Common myeloid progenitor, CD34-positive (primary cell): ENCODE data around the gene ROR1.

Source experiments
- CTCF ChIA-PET: fragments of 350-600 bp; sonication (Branson Sonifier 250); formaldehyde crosslinking; loops from one replicate; lab custom pipeline; 2021; ENCODE audit warnings: antibody characterized with exemption; lab: Charles Lee
- POLR2A ChIA-PET: fragments of 350-600 bp; sonication (Branson Sonifier 250); formaldehyde crosslinking; loops from one replicate; lab custom pipeline; 2021; ENCODE audit warnings: antibody characterized with exemption; lab: Charles Lee
- DNase-seq, 3 donors: peaks; one replicate each; pipeline versions ENCODE4 v3.0.0 to v3.0.0-alpha.2; 2013
- H3K27ac ChIP-seq, 2 experiments: 1 replicate in 1 of 2; 2 replicates in 1 of 2; pipeline ENCODE4 v1.7.0; 2013; ENCODE audit warnings: inconsistent platforms in 2 of 2, low read length in 2 of 2, mild to moderate bottlenecking in 2 of 2, low read depth in 1 of 2, moderate library complexity in 1 of 2; ENCODE audit not compliant: severe bottlenecking in 2 of 2, insufficient read depth in 1 of 2, poor library complexity in 1 of 2
- H3K27me3 ChIP-seq, 5 experiments: replicated peaks in 2 of 5; 1 replicate in 3 of 5; 2 replicates in 2 of 5; pipeline versions ENCODE4 v1.6.1 to v1.7.0; 2013; ENCODE audit warnings: low read length in 4 of 5, mild to moderate bottlenecking in 2 of 5, moderate library complexity in 2 of 5, inconsistent platforms in 1 of 5; ENCODE audit not compliant: insufficient read depth in 5 of 5, control insufficient read depth in 4 of 5
- H3K36me3 ChIP-seq, 4 experiments: 1 replicate in 2 of 4; 2 replicates in 2 of 4; pipeline versions ENCODE4 v1.6.1 to v1.7.0; 2013; ENCODE audit warnings: low read length in 3 of 4, control low read depth in 1 of 4, mild to moderate bottlenecking in 1 of 4; ENCODE audit not compliant: control insufficient read depth in 4 of 4, insufficient read depth in 4 of 4
- H3K4me1 ChIP-seq, 4 experiments: 1 replicate in 3 of 4; 2 replicates in 1 of 4; pipeline versions ENCODE4 v1.6.1 to v1.7.1; 2013; ENCODE audit warnings: low read length in 3 of 4, mild to moderate bottlenecking in 3 of 4, control low read depth in 1 of 4, inconsistent platforms in 1 of 4, moderate library complexity in 1 of 4; ENCODE audit not compliant: control insufficient read depth in 4 of 4, insufficient read depth in 4 of 4; ENCODE audit errors: control extremely low read depth in 1 of 4
- H3K4me3 ChIP-seq, 7 experiments: 1 replicate in 4 of 7; 2 replicates in 3 of 7; pipeline versions ENCODE4 v1.5.1 to v1.7.0; 2013; ENCODE audit warnings: mild to moderate bottlenecking in 7 of 7, low read length in 6 of 7, moderate library complexity in 6 of 7, inconsistent platforms in 2 of 7, low read depth in 2 of 7, control low read depth in 1 of 7; ENCODE audit not compliant: insufficient read depth in 4 of 7, control insufficient read depth in 1 of 7; ENCODE audit errors: extremely low read depth in 1 of 7
- H3K9me3 ChIP-seq, 5 experiments: 1 replicate in 4 of 5; 2 replicates in 1 of 5; pipeline versions ENCODE4 v1.6.1 to v1.7.1; 2013; ENCODE audit warnings: low read length in 4 of 5, mild to moderate bottlenecking in 2 of 5, inconsistent platforms in 1 of 5, low read depth in 1 of 5, moderate library complexity in 1 of 5; ENCODE audit not compliant: control insufficient read depth in 4 of 5, insufficient read depth in 2 of 5; ENCODE audit errors: control extremely low read depth in 1 of 5
- WGBS: methylation state at CpG from one replicate; pipeline ENCODE4 v1.1.5; 2013; ENCODE audit not compliant: insufficient coverage; 5-methylcytosine and 5-hydroxymethylcytosine counted together

ROR1 gene

GRCh38 chr1:63863145-63863544 is 89.3 kb downstream of the ROR1 start:
- no peaks in the 10 kb centered on the region for H3K9me3 ChIP-seq
- H3K4me3 ChIP-seq = no peak overlapping the region
- ChIA-PET CTCF (no interaction called here), POLR2A (no interaction called here)
- WGBS = 100% methylated on average over 3 of the region's 3 CpGs
- no peak for DNase-seq
- no peaks in the 10 kb centered on the region for H3K36me3 ChIP-seq
- no peaks in the 10 kb centered on the region for H3K27me3 ChIP-seq
- H3K4me1 ChIP-seq = no peaks in the 10 kb centered on the region
- H3K27ac ChIP-seq = no peak overlapping the region

GRCh38 chr1:63864224-63864641 is 90.4 kb downstream of the ROR1 start:
- DNase-seq = no peak
- Histone ChIP-seq H3K9me3 (no peaks in the 10 kb centered on the region), H3K27ac (no peak overlapping the region), H3K27me3 (no peaks in the 10 kb centered on the region), H3K4me1 (no peaks in the 10 kb centered on the region), H3K4me3 (no peak overlapping the region), H3K36me3 (no peaks in the 10 kb centered on the region)
- ChIA-PET CTCF (no interaction called here), POLR2A (no interaction called here)
- WGBS = 100% methylated on average over 2 of the region's 4 CpGs

GRCh38 chr1:63865561-63865960 is 91.7 kb downstream of the ROR1 start:
- no peaks in the 10 kb centered on the region for H3K4me1 ChIP-seq
- H3K4me3 ChIP-seq = no peak overlapping the region
- CTCF ChIA-PET = interaction anchor here (1.2 kb wide), 1 partner anchor 31 kb away, joined by 3 read pairs; no protein-coding TSS in a partner anchor
- POLR2A ChIA-PET = no interaction called here
- no peaks in the 10 kb centered on the region for H3K36me3 ChIP-seq
- H3K27me3 ChIP-seq = no peaks in the 10 kb centered on the region
- DNase-seq = no peak
- no peaks in the 10 kb centered on the region for H3K9me3 ChIP-seq
- H3K27ac ChIP-seq = no peak overlapping the region
- 100% methylated on average over 2 of the region's 4 CpGs for WGBS

- Histone ChIP-seq H3K27me3 (no peaks in the 10 kb centered on the region), H3K4me3 (no peak overlapping the region), H3K36me3 (no peaks in the 10 kb centered on the region), H3K27ac (no peak overlapping the region), H3K9me3 (no peaks in the 10 kb centered on the region), H3K4me1 (no peaks in the 10 kb centered on the region)
- no peak for DNase-seq
- ChIA-PET CTCF (interaction anchor here (1.2 kb wide), 1 partner anchor 31 kb away, joined by 3 read pairs; no protein-coding TSS in a partner anchor), POLR2A (no interaction called here)
- 100% methylated on average over 1 of the region's 3 CpGs for WGBS
These were observed 92.3 kb downstream of the ROR1 start for GRCh38 chr1:63866084-63866483.

GRCh38 chr1:63867429-63868176 is 93.8 kb downstream of the ROR1 start:
- H3K27me3 ChIP-seq = no peaks in the 10 kb centered on the region
- 95% methylated on average over 8 of the region's 14 CpGs for WGBS
- H3K9me3 ChIP-seq = no peaks in the 10 kb centered on the region
- ChIA-PET CTCF (no interaction called here), POLR2A (no interaction called here)
- no peaks in the 10 kb centered on the region for H3K36me3 ChIP-seq
- DNase-seq = no peak
- H3K27ac ChIP-seq = no peak overlapping the region
- H3K4me1 ChIP-seq = no peaks in the 10 kb centered on the region
- no peak overlapping the region for H3K4me3 ChIP-seq

- POLR2A ChIA-PET = no interaction called here
- WGBS = 96% methylated on average over 5 of the region's 5 CpGs
- H3K27me3 ChIP-seq = no peaks in the 10 kb centered on the region
- no peaks in the 10 kb centered on the region for H3K9me3 ChIP-seq
- CTCF ChIA-PET = no interaction called here
- H3K27ac ChIP-seq = no peak overlapping the region
- no peaks in the 10 kb centered on the region for H3K36me3 ChIP-seq
- H3K4me3 ChIP-seq = no peak overlapping the region
- H3K4me1 ChIP-seq = no peaks in the 10 kb centered on the region
- no peak for DNase-seq
These were observed 94.5 kb downstream of the ROR1 start for GRCh38 chr1:63868268-63868781.

GRCh38 chr1:63870152-63870551 is 96.3 kb downstream of the ROR1 start:
- no peak for DNase-seq
- Histone ChIP-seq H3K36me3 (no peaks in the 10 kb centered on the region), H3K27me3 (no peaks in the 10 kb centered on the region), H3K4me1 (no peaks in the 10 kb centered on the region), H3K9me3 (no peaks in the 10 kb centered on the region), H3K4me3 (no peak overlapping the region), H3K27ac (no peak overlapping the region)
- no CpG with 5 or more reads among the region's 2 CpGs for WGBS
- CTCF ChIA-PET = no interaction called here
- POLR2A ChIA-PET = no interaction called here
